ENCODE results near the gene NTRK2. TPM values are rescaled to one million over a fixed set of nuclear protein-coding genes. Genes with fewer than 3 reads are reported as not detected.

NTRK2 gene
- polyA plus RNA-seq, 1 donor = 1.2 TPM

DNA sequence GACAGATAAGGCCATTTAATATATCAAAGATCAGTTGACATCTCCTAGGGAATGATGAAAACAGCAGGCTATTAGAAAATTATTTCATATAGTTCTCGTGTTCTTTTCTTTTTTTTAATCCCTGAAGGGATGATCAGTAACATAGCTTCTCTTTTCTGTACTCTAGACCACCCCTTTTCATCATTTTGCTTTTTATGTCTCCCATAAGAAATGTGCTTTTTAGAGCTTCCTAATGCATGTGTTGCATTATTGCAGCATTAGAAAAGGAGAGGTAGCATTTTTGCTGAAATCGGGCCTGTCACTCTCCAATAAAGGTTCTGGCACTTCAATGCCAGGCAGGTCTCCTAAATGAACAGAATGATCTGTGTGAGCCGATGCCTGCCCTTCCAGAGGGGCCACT lies 143.3 kb downstream of the NTRK2 start:
- 100% methylated on average over 1 of the region's 3 CpGs for WGBS (ENCODE audit: insufficient coverage, low lambda C conversion rate)
- no peaks in the 10 kb centered on the region for H3K9me3 ChIP-seq (ENCODE audit: control insufficient read depth, low read depth, low read length)
- H3K27me3 ChIP-seq (ENCODE audit: control insufficient read depth, insufficient read depth, low read length) = no peaks in the 10 kb centered on the region
- no peak overlapping the region for H3K4me3 ChIP-seq (ENCODE audit: low read length)
- DNase-seq = no peak
- H3K4me1 ChIP-seq (ENCODE audit: control insufficient read depth, insufficient read depth, low read length) = no peaks in the 10 kb centered on the region
- H3K27ac ChIP-seq (ENCODE audit: low read length) = no peak overlapping the region
- no peaks in the 10 kb centered on the region for H3K36me3 ChIP-seq (ENCODE audit: control insufficient read depth, insufficient read depth, low read length)

DNA sequence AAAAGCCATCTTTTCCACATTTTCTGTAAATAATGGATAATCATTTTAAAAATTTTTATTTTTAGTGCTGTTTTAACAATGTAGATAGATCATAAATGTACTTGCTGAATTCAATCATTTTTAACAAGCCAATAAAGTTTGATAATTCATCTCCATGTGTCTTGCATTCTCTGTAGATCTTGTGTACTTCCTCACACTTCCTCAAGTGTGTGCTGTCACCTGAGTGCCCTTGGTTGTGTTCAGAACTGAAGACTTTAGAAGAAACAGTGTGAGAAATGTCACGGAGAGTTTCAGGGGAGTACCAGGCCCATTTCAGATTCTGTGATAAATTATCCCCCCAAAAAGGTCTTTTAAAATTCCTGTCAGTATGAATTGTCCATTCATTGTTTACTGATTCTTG lies 146.0 kb downstream of the NTRK2 start:
- no peaks in the 10 kb centered on the region for H3K4me1 ChIP-seq (ENCODE audit: control insufficient read depth, insufficient read depth, low read length)
- H3K27me3 ChIP-seq (ENCODE audit: control insufficient read depth, insufficient read depth, low read length) = no peaks in the 10 kb centered on the region
- no CpG with 5 or more reads among the region's 1 CpG for WGBS (ENCODE audit: insufficient coverage, low lambda C conversion rate)
- H3K4me3 ChIP-seq (ENCODE audit: low read length) = no peak overlapping the region
- H3K36me3 ChIP-seq (ENCODE audit: control insufficient read depth, insufficient read depth, low read length) = no peaks in the 10 kb centered on the region
- DNase-seq = no peak
- H3K9me3 ChIP-seq (ENCODE audit: control insufficient read depth, low read depth, low read length) = no peaks in the 10 kb centered on the region
- no peak overlapping the region for H3K27ac ChIP-seq (ENCODE audit: low read length)

DNA sequence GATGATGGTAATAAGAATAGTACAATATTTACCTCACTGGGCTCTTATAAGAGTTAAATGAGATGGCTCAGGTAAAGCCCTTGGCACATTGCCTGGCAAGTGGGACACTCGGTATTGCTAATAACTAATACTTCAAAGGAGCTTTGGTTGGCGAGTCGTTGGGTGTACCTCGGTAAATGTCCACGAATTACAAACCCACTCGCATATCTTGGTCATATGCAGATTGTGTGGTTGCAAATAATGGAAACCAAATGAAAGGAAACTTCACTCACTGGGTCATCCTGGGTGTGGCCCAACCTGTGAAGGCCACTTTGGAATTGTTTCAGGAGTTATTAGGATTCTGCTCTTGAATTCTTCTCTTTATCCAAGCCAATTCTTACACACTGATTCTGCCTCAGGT lies 147.5 kb downstream of the NTRK2 start:
- no peaks in the 10 kb centered on the region for H3K36me3 ChIP-seq (ENCODE audit: control insufficient read depth, insufficient read depth, low read length)
- H3K4me1 ChIP-seq (ENCODE audit: control insufficient read depth, insufficient read depth, low read length) = no peaks in the 10 kb centered on the region
- no peak overlapping the region for H3K27ac ChIP-seq (ENCODE audit: low read length)
- DNase-seq = no peak
- H3K9me3 ChIP-seq (ENCODE audit: control insufficient read depth, low read depth, low read length) = no peaks in the 10 kb centered on the region
- no peaks in the 10 kb centered on the region for H3K27me3 ChIP-seq (ENCODE audit: control insufficient read depth, insufficient read depth, low read length)
- WGBS (ENCODE audit: insufficient coverage, low lambda C conversion rate) = no CpG with 5 or more reads among the region's 6 CpGs
- H3K4me3 ChIP-seq (ENCODE audit: low read length) = no peak overlapping the region

DNA sequence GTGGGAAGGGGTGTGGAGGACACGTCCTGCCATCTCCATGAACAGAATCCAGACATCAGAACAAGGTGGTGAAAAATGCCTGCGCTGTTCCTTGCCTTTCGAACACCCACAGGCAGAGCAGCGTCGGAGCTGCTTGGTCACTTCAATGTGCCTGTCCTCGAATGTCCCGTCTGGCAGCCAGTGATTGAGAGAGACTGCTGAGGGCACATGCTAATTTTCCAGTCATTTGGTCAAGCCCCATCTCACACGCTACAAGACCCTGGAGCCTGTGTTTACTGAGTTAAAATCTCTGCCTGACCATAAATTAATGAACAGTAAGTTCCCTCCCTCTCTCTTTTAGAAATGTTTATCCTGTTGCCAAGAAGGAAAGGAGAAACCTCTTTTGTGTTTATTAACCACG lies 149.3 kb downstream of the NTRK2 start:
- H3K4me1 ChIP-seq (ENCODE audit: control insufficient read depth, insufficient read depth, low read length) = no peaks in the 10 kb centered on the region
- 100% methylated on average over 1 of the region's 9 CpGs for WGBS (ENCODE audit: insufficient coverage, low lambda C conversion rate)
- no peaks in the 10 kb centered on the region for H3K27me3 ChIP-seq (ENCODE audit: control insufficient read depth, insufficient read depth, low read length)
- H3K36me3 ChIP-seq (ENCODE audit: control insufficient read depth, insufficient read depth, low read length) = no peaks in the 10 kb centered on the region
- H3K9me3 ChIP-seq (ENCODE audit: control insufficient read depth, low read depth, low read length) = no peaks in the 10 kb centered on the region
- no peak overlapping the region for H3K4me3 ChIP-seq (ENCODE audit: low read length)
- DNase-seq = no peak
- H3K27ac ChIP-seq (ENCODE audit: low read length) = no peak overlapping the region

DNA sequence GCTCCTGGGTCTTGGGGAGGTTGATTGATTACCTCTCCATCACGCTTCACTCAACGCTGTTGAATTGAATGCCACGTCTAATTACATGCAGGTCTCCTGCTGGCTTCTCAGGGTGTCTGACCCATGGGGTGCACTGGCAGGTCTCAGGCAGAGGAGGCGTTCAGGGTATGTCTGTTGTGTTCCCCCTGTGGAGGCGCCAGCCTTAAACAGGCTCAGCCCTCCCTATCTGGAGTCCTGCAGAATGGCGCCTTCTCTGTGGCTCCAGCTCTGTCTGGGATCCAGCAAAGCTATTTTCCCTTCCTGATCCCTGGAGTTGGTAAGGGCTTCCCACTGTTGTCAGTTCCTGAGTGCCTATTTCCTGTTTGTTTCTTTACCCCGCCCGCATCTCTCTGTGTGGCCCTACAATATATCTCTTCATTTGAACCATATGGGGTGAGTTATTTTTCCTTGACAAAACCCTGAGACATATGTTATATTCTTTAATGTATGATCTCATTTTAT lies 150.0 kb downstream of the NTRK2 start:
- H3K27me3 ChIP-seq (ENCODE audit: control insufficient read depth, insufficient read depth, low read length) = peaks cover 2% of the 10 kb centered on the region
- DNase-seq = no peak
- 80% methylated on average over 2 of the region's 8 CpGs for WGBS (ENCODE audit: insufficient coverage, low lambda C conversion rate)

DNA sequence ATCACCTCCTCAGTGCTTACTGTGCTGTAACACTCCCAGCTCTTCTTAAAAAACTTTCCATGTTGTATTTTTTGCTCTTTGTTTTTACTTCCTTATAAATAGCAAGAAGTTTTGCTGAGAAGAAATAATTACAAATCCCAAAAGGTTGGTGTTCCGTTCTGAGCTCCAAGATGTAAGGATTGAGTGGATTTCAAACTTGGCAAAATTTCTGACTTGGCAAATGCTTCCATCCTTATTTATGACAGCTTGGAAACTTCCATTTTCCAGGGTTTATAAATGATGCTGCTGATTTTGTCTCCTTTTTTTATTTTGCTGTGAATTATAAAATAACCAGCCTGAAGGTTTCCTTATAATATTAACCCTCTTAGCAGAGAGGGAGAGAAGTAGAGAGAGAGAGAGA lies 151.9 kb downstream of the NTRK2 start:
- H3K4me1 ChIP-seq (ENCODE audit: control insufficient read depth, insufficient read depth, low read length) = no peaks in the 10 kb centered on the region
- whole genome bisulfite sequencing (ENCODE audit: insufficient coverage, low lambda C conversion rate) = 60% methylated on average over 1 of the region's 1 CpG
- H3K9me3 ChIP-seq (ENCODE audit: control insufficient read depth, low read depth, low read length) = no peaks in the 10 kb centered on the region
- peaks cover 2% of the 10 kb centered on the region for H3K27me3 ChIP-seq (ENCODE audit: control insufficient read depth, insufficient read depth, low read length)
- no peak for DNase-seq
- no peak overlapping the region for H3K27ac ChIP-seq (ENCODE audit: low read length)
- no peak overlapping the region for H3K4me3 ChIP-seq (ENCODE audit: low read length)
- H3K36me3 ChIP-seq (ENCODE audit: control insufficient read depth, insufficient read depth, low read length) = no peaks in the 10 kb centered on the region

More for the DNA sequence above, 150.0 kb downstream of the NTRK2 start:
- no peak overlapping the region for H3K27ac ChIP-seq (ENCODE audit: low read length)
- no peaks in the 10 kb centered on the region for H3K9me3 ChIP-seq (ENCODE audit: control insufficient read depth, low read depth, low read length)
- no peaks in the 10 kb centered on the region for H3K36me3 ChIP-seq (ENCODE audit: control insufficient read depth, insufficient read depth, low read length)
- no peaks in the 10 kb centered on the region for H3K4me1 ChIP-seq (ENCODE audit: control insufficient read depth, insufficient read depth, low read length)
- no peak overlapping the region for H3K4me3 ChIP-seq (ENCODE audit: low read length)

DNA sequence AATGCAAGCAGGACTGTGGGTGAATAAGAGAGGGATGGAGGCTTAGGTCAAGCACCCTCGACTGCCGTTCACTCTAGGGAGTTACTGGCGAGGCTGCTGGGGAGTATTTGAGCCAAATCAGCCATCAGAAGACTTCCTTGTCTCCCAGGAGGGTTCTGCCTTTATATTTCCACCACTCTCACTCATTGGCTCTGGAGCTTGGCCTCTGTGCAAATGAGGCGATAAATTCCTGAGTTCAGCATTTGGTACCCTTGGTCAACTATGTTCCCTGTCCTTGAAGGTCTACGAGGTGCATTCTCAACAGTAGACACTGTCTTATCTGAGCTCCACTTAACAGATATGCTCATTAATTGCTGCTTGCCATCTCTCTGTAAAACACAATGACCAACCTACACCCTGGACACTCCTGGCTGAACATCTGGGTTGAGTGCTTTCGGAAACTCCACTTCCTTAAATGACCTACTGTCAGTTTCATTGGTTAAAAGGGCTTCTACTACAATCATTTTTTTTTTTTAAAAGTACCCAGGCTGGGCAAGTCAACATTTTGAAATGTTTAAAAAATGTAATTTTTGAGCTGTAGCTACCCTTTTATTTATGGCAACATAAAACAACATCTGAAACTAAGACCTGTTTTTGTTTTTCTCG lies 153.2 kb downstream of the NTRK2 start:
- 90% methylated on average over 2 of the region's 7 CpGs for WGBS (ENCODE audit: insufficient coverage, low lambda C conversion rate)
- Histone ChIP-seq H3K4me3 (ENCODE audit: low read length) (no peak overlapping the region), H3K27me3 (ENCODE audit: control insufficient read depth, insufficient read depth, low read length) (peaks cover 2% of the 10 kb centered on the region), H3K36me3 (ENCODE audit: control insufficient read depth, insufficient read depth, low read length) (no peaks in the 10 kb centered on the region), H3K27ac (ENCODE audit: low read length) (no peak overlapping the region), H3K4me1 (ENCODE audit: control insufficient read depth, insufficient read depth, low read length) (no peaks in the 10 kb centered on the region), H3K9me3 (ENCODE audit: control insufficient read depth, low read depth, low read length) (no peaks in the 10 kb centered on the region)
- no peak for DNase-seq

DNA sequence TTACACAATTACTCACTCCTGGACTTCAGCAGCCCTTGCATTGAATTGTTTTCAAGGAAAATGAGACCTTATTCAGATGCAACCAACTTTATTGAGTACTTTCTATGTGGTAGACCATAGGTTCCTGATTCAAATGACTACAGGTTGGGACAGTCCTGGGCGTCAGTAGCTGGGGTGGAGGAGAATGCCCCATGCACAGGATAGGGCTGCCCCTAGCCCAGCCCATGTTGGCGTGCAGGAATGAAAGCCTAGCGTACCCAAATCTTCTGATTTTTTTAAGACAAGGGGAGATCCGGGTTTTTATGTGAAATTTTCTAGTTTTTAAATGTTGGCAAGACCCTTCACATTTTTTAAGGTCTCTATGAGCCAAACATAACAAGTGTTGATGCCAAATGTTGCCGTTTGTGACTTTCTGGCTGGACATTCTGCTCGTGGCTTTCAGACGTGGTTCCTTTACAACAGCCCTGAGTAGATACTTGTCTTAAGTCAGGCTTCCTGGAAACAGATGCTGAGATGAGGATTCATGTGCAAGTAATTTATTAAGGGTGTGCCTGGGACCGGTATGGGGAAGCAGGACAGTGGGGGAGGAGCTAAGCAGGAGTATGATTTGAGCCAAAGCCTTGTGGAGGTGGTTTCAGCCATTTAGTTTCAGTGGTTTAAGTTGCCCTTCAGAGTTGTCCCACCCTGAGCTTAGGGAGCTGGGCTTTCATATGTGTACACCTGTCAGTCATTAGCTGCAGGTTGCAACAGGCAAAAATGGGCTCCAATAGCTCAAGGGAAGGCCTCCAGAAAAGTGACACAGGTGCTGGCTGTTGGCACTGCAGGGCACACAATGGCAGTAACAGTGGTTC lies 154.1 kb downstream of the NTRK2 start:
- H3K36me3 ChIP-seq (ENCODE audit: control insufficient read depth, insufficient read depth, low read length) = no peaks in the 10 kb centered on the region
- no peak for DNase-seq
- WGBS (ENCODE audit: insufficient coverage, low lambda C conversion rate) = no CpG with 5 or more reads among the region's 8 CpGs
- H3K9me3 ChIP-seq (ENCODE audit: control insufficient read depth, low read depth, low read length) = no peaks in the 10 kb centered on the region
- H3K27me3 ChIP-seq (ENCODE audit: control insufficient read depth, insufficient read depth, low read length) = peaks cover 2% of the 10 kb centered on the region
- no peak overlapping the region for H3K27ac ChIP-seq (ENCODE audit: low read length)
- H3K4me3 ChIP-seq (ENCODE audit: low read length) = no peak overlapping the region
- H3K4me1 ChIP-seq (ENCODE audit: control insufficient read depth, insufficient read depth, low read length) = no peaks in the 10 kb centered on the region

DNA sequence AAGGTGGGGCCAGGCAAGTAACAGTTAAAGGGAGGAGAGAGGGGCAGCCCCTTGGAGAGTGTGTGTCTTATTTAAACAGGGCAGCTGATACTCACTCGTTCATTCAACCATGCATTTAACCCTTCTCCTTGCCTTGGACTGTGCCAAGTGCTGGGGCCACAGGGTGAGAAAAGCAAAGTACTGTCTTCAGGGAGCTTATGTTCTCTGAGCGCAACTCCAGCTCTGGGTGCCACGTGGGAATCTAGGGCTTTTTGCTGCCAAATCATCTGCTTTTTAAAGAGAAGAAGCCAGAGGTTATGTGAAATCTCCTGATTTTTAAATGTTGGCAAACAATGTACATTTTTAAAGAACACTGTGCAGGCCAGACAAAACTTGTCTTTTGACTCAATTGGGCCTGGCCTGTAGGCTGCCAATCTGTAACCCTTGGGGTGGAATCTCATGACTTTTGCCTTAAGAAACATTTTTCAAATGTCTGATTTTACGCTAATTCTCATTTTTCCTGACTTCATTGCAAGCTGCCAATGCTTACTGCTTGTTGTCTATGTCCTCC lies 157.8 kb downstream of the NTRK2 start:
- Histone ChIP-seq H3K27me3 (ENCODE audit: control insufficient read depth, insufficient read depth, low read length) (peaks cover 2% of the 10 kb centered on the region), H3K27ac (ENCODE audit: low read length) (no peak overlapping the region), H3K4me3 (ENCODE audit: low read length) (no peak overlapping the region), H3K4me1 (ENCODE audit: control insufficient read depth, insufficient read depth, low read length) (no peaks in the 10 kb centered on the region), H3K36me3 (ENCODE audit: control insufficient read depth, insufficient read depth, low read length) (no peaks in the 10 kb centered on the region), H3K9me3 (ENCODE audit: control insufficient read depth, low read depth, low read length) (no peaks in the 10 kb centered on the region)
- no peak for DNase-seq
- 100% methylated on average over 1 of the region's 4 CpGs for WGBS (ENCODE audit: insufficient coverage, low lambda C conversion rate)

DNA sequence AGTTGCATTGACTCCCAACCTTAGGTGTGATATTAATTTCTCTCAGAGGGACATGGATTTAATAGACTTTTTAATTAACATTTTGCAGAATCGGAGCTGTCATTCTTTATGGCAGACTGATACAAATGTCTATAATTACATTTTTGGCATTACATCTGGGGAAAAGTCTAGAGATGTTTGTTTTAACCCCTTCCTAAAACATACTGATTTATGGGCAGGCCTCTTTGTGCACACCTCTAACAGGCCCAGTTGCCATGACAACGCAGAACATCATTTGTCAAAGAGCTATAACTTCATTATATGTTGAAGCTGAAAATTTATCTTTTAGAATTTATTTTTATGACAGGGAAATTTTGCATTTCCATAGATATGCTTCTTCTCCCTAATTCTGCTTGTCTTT lies 158.5 kb downstream of the NTRK2 start:
- no peak for DNase-seq
- Histone ChIP-seq H3K9me3 (ENCODE audit: control insufficient read depth, low read depth, low read length) (no peaks in the 10 kb centered on the region), H3K4me1 (ENCODE audit: control insufficient read depth, insufficient read depth, low read length) (no peaks in the 10 kb centered on the region), H3K4me3 (ENCODE audit: low read length) (no peak overlapping the region), H3K27ac (ENCODE audit: low read length) (no peak overlapping the region), H3K36me3 (ENCODE audit: control insufficient read depth, insufficient read depth, low read length) (no peaks in the 10 kb centered on the region), H3K27me3 (ENCODE audit: control insufficient read depth, insufficient read depth, low read length) (peaks cover 2% of the 10 kb centered on the region)
- WGBS (ENCODE audit: insufficient coverage, low lambda C conversion rate) = no CpG with 5 or more reads among the region's 2 CpGs
